Neural cell (in vitro differentiated cells): ENCODE results near the gene CCDC85C. TPM values are rescaled to one million over a fixed set of nuclear protein-coding genes. Genes with fewer than 3 reads are reported as not detected.

Source experiments
- H2AFZ ChIP-seq: fragments of 200-600, 300-800 bp; sonication (generic), shearing (Covaris generic); 2 replicates; pipeline ENCODE4 v1.6.0; 2014; ENCODE audit warnings: low read depth, mild to moderate bottlenecking, antibody characterized with exemption, low read length, moderate library complexity
- H3F3A ChIP-seq: fragments of 200-600 bp; shearing (Covaris generic); 2 replicates; pipeline ENCODE4 v1.6.1; 2016; ENCODE audit warnings: mild to moderate bottlenecking, moderate library complexity, mixed read lengths, antibody characterized with exemption, low read length; ENCODE audit not compliant: insufficient read depth, poor library complexity, severe bottlenecking
- H3K27ac ChIP-seq: fragments of 200-600, 300-800 bp; sonication (generic), shearing (Covaris generic); 2 replicates; pipeline ENCODE4 v1.5.1; 2014; ENCODE audit warnings: mild to moderate bottlenecking, low read length, moderate library complexity
- H3K27me3 ChIP-seq: fragments of 300-800, 200-600 bp; sonication (generic), shearing (Covaris generic); 2 replicates; pipeline ENCODE4 v1.6.0; 2014; ENCODE audit warnings: mild to moderate bottlenecking, low read depth, low read length, moderate library complexity; ENCODE audit not compliant: insufficient read depth
- H3K36me3 ChIP-seq: fragments of 300-800, 200-600 bp; sonication (generic), shearing (Covaris generic); 2 replicates; pipeline ENCODE4 v1.5.1; 2014; ENCODE audit warnings: mild to moderate bottlenecking, antibody characterized with exemption, low read length, moderate library complexity; ENCODE audit not compliant: insufficient read depth
- H3K4me2 ChIP-seq: fragments of 300-800, 200-600 bp; sonication (generic), shearing (Covaris generic); 2 replicates; pipeline ENCODE4 v1.6.0; 2014; ENCODE audit warnings: mild to moderate bottlenecking, low read length
- H3K4me3 ChIP-seq: fragments of 300-800, 200-600 bp; sonication (generic), shearing (Covaris generic); 2 replicates; pipeline ENCODE4 v1.5.1; 2014; ENCODE audit warnings: mild to moderate bottlenecking, low read length, moderate library complexity
- H3K79me2 ChIP-seq: fragments of 200-600 bp; shearing (Covaris generic); replicated peaks from 2 replicates; pipeline ENCODE4 v1.6.0; 2014; ENCODE audit warnings: mild to moderate bottlenecking, low read length, moderate library complexity; ENCODE audit not compliant: insufficient read depth
- H3K9ac ChIP-seq: fragments of 300-800, 200-600 bp; sonication (generic), shearing (Covaris generic); 2 replicates; pipeline ENCODE4 v1.6.1; 2016; ENCODE audit warnings: mild to moderate bottlenecking, low read length, mixed read lengths
- H3K9me2 ChIP-seq: fragments of 200-600 bp; shearing (Covaris generic); 2 replicates; pipeline ENCODE4 v1.6.1; 2016; ENCODE audit warnings: mild to moderate bottlenecking, low read length, mixed read lengths; ENCODE audit not compliant: insufficient read depth
- H3K9me3 ChIP-seq: fragments of 200-600, 300-800 bp; sonication (generic), shearing (Covaris generic); 2 replicates; pipeline ENCODE4 v1.6.1; 2016; ENCODE audit warnings: mild to moderate bottlenecking, mixed run types, low read length, moderate library complexity, mixed read lengths
- H4K20me1 ChIP-seq: fragments of 200-600 bp; shearing (Covaris generic); 2 replicates; pipeline ENCODE4 v1.6.1; 2016; ENCODE audit warnings: mild to moderate bottlenecking, mixed run types; ENCODE audit not compliant: insufficient read depth
- CTCF ChIP-seq: fragments of 450-650 bp; IDR thresholded peaks from 2 replicates; pipeline ENCODE4 v1.5.1; 2014; ENCODE audit warnings: antibody characterized with exemption, mild to moderate bottlenecking, moderate library complexity; ENCODE audit not compliant: poor library complexity, severe bottlenecking
- EP300 ChIP-seq: fragments of 450-650 bp; conservative IDR thresholded peaks from 2 replicates; pipeline ENCODE4 v1.6.1; 2014; ENCODE audit warnings: antibody characterized with exemption, mild to moderate bottlenecking, moderate library complexity; ENCODE audit not compliant: poor library complexity, severe bottlenecking
- EZH2 ChIP-seq: fragments of 200-600, 300-800 bp; shearing (Covaris generic), sonication (generic); IDR thresholded peaks from 2 replicates; pipeline ENCODE4 v1.6.1; 2014; ENCODE audit warnings: antibody characterized with exemption, low read length, borderline replicate concordance, mild to moderate bottlenecking; ENCODE audit not compliant: insufficient read depth, poor library complexity, severe bottlenecking
- MXI1 ChIP-seq: fragments of 450-650 bp; conservative IDR thresholded peaks from 2 replicates; pipeline ENCODE4 v1.6.1; 2014; ENCODE audit warnings: antibody characterized with exemption, mild to moderate bottlenecking; ENCODE audit not compliant: poor library complexity, severe bottlenecking
- POLR2AphosphoS5 ChIP-seq: IDR thresholded peaks from 2 replicates; pipeline ENCODE4 v1.6.1; 2012
- RAD21 ChIP-seq: fragments of 450-650 bp; conservative IDR thresholded peaks from 2 replicates; pipeline ENCODE4 v1.6.1; 2014; ENCODE audit warnings: antibody characterized with exemption, mild to moderate bottlenecking, moderate library complexity
- REST ChIP-seq: IDR thresholded peaks from 2 replicates; pipeline ENCODE4 v1.6.1; 2012; ENCODE audit warnings: borderline replicate concordance
- SMC3 ChIP-seq: fragments of 450-650 bp; conservative IDR thresholded peaks from 2 replicates; pipeline ENCODE4 v1.6.1; 2014; ENCODE audit warnings: antibody characterized with exemption, mild to moderate bottlenecking, moderate library complexity; ENCODE audit not compliant: poor library complexity
- TAF1 ChIP-seq: IDR thresholded peaks from 2 replicates; pipeline ENCODE4 v1.6.1; 2012; ENCODE audit warnings: low read depth
- polyA plus RNA-seq: library from polyadenylated mRNA; depleted of rRNA; stranded (reverse); fragments of >200 nt; gene quantifications from 2 replicates; pipeline ENCODE4 v1.2.3, GENCODE V29; 2014

The CCDC85C gene
- polyA plus RNA-seq, 1 donor from 2014 or later = 24.8 TPM

GRCh38 chr14:99505089-99505488, 98.9 kb downstream of the CCDC85C start:
- Histone ChIP-seq H3K9me3 (no peaks in the 10 kb centered on the region), H3K27me3 (no peaks in the 10 kb centered on the region), H3K27ac (no peak overlapping the region)

GRCh38 chr14:99503848-99504453, 100.1 kb downstream of the CCDC85C start:
- Histone ChIP-seq H3K27ac (no peak overlapping the region), H3K79me2 (no peaks in the 10 kb centered on the region)

More at GRCh38 chr14:99505089-99505488, 98.9 kb downstream of the CCDC85C start:
- Histone ChIP-seq H3K9ac (no peak overlapping the region), H3F3A (no peaks in the 10 kb centered on the region), H3K4me3 (no peak overlapping the region), H3K36me3 (peaks cover 7% of the 10 kb centered on the region), H3K79me2 (no peaks in the 10 kb centered on the region), H4K20me1 (no peaks in the 10 kb centered on the region), H2AFZ (no peak overlapping the region), H3K4me2 (no peak overlapping the region), H3K9me2 (no peaks in the 10 kb centered on the region)
- TF ChIP-seq EP300 (no peak), CTCF (no peak), REST (no peak), MXI1 (no peak), SMC3 (no peak), TAF1 (no peak), RAD21 (no peak), POLR2AphosphoS5 (no peak), EZH2 (no peak)

More at GRCh38 chr14:99503848-99504453, 100.1 kb downstream of the CCDC85C start:
- Histone ChIP-seq H3K4me2 (no peak overlapping the region), H3K4me3 (no peak overlapping the region), H3K9me2 (no peaks in the 10 kb centered on the region), H3K9me3 (no peaks in the 10 kb centered on the region), H3K27me3 (no peaks in the 10 kb centered on the region), H2AFZ (no peak overlapping the region), H3K9ac (no peak overlapping the region), H3K36me3 (peaks cover 7% of the 10 kb centered on the region), H4K20me1 (no peaks in the 10 kb centered on the region), H3F3A (no peaks in the 10 kb centered on the region)
- TF ChIP-seq EP300 (no peak), CTCF (no peak), TAF1 (no peak), MXI1 (no peak)
